WTC11 (cell line): ENCODE measurements around the gene ZNF205. TPM values are rescaled to one million over a fixed set of nuclear protein-coding genes. Genes with fewer than 3 reads are reported as not detected.

Source experiments
- ATAC-seq: fragments of 200-7000 bp; cut with Tn5 transposase; 2 replicates; pipeline ENCODE4 v1.10.0; 2021; ENCODE audit warnings: mild to moderate bottlenecking, moderate library complexity
- CTCF ChIA-PET: fragments of 300-600 bp; sonication (Branson Sonifier 250); formaldehyde crosslinking; loops from one replicate; lab custom pipeline; 2021; ENCODE audit warnings: antibody characterized with exemption; lab: Charles Lee
- POLR2A ChIA-PET: fragments of 350-600 bp; sonication (Branson Sonifier 250); formaldehyde crosslinking; loops from one replicate; lab custom pipeline; 2021; ENCODE audit warnings: antibody characterized with exemption; lab: Charles Lee
- DNase-seq: peaks from one replicate; pipeline ENCODE4 v3.0.0; 2021; ENCODE audit warnings: low spot score
- H3K27ac Mint-ChIP-seq: 2 replicates; pipeline ENCODE4 v1.8.0; 2021; ENCODE audit warnings: mixed read lengths
- H3K27me3 Mint-ChIP-seq: 2 replicates; pipeline ENCODE4 v1.8.0; 2021; ENCODE audit warnings: low read depth, mild to moderate bottlenecking, moderate library complexity, mixed read lengths
- H3K36me3 Mint-ChIP-seq: 2 replicates; pipeline ENCODE4 v1.8.0; 2021; ENCODE audit warnings: mixed read lengths
- H3K4me1 Mint-ChIP-seq: 2 replicates; pipeline ENCODE4 v1.8.0; 2022; ENCODE audit warnings: mixed read lengths
- H3K4me3 Mint-ChIP-seq: 2 replicates; pipeline ENCODE4 v1.8.0; 2021; ENCODE audit warnings: mild to moderate bottlenecking, moderate library complexity, mixed read lengths
- H3K9me3 Mint-ChIP-seq: 2 replicates; pipeline ENCODE4 v1.8.0; 2021; ENCODE audit warnings: mixed read lengths
- CREB1 ChIP-seq: sonication (generic); formaldehyde crosslinking; IDR thresholded peaks from 2 replicates; pipeline ENCODE4 v1.8.0; 2023; ENCODE audit warnings: mild to moderate bottlenecking, missing genetic modification reagents
- GABPB1 ChIP-seq: sonication (generic); formaldehyde crosslinking; IDR thresholded peaks from 2 replicates; pipeline ENCODE4 v1.8.1; 2023; ENCODE audit warnings: mild to moderate bottlenecking, missing genetic modification reagents
- JAZF1 ChIP-seq: fragments of 250-450 bp; sonication (Bioruptor Pico); IDR thresholded peaks from 2 replicates; pipeline ENCODE4 v1.9.0; 2021; ENCODE audit warnings: moderate library complexity, mild to moderate bottlenecking, inconsistent platforms
- KAT7 ChIP-seq: sonication (generic); formaldehyde crosslinking; IDR thresholded peaks from 2 replicates; pipeline ENCODE4 v1.8.1; 2023; ENCODE audit warnings: missing genetic modification reagents, mild to moderate bottlenecking, borderline replicate concordance
- TEAD1 ChIP-seq: sonication (generic); formaldehyde crosslinking; IDR thresholded peaks from 2 replicates; pipeline ENCODE4 v1.8.0; 2022; ENCODE audit warnings: mild to moderate bottlenecking, missing genetic modification reagents
- ZNF317 ChIP-seq: sonication (generic); formaldehyde crosslinking; IDR thresholded peaks from 2 replicates; pipeline ENCODE4 v1.8.1; 2023; ENCODE audit warnings: low read depth, mild to moderate bottlenecking, moderate library complexity, missing genetic modification reagents, borderline replicate concordance
- ZNF423 ChIP-seq: fragments of 250-450 bp; sonication (Bioruptor Pico); IDR thresholded peaks from 2 replicates; pipeline ENCODE4 v2.1.2; 2022; ENCODE audit warnings: mild to moderate bottlenecking, moderate library complexity
- total RNA-seq: library from RNA; stranded (reverse); gene quantifications from 3 replicates; pipeline ENCODE4 v1.2.3, GENCODE V29; 2021
- TF ChIP-seq, protein P1 (sequence below): sonication (generic); formaldehyde crosslinking; IDR thresholded peaks from 2 replicates; pipeline ENCODE4 v1.8.0; 2022; ENCODE audit warnings: mild to moderate bottlenecking, missing genetic modification reagents
- TF ChIP-seq, protein P2 (sequence below): sonication (generic); formaldehyde crosslinking; IDR thresholded peaks from 2 replicates; pipeline ENCODE4 v1.8.0; 2022; ENCODE audit warnings: missing genetic modification reagents
- TF ChIP-seq, protein P3 (sequence below): sonication (generic); formaldehyde crosslinking; IDR thresholded peaks from 2 replicates; pipeline ENCODE4 v1.8.0; 2022; ENCODE audit warnings: mild to moderate bottlenecking, missing genetic modification reagents
- TF ChIP-seq, protein P4 (sequence below): fragments of 250-450 bp; sonication (Bioruptor Pico); IDR thresholded peaks from 2 replicates; pipeline ENCODE4 v1.9.0; 2021; ENCODE audit warnings: mild to moderate bottlenecking, borderline replicate concordance
- TF ChIP-seq, protein P5 (sequence below): sonication (generic); formaldehyde crosslinking; IDR thresholded peaks from 2 replicates; pipeline ENCODE4 v1.8.1; 2022; ENCODE audit warnings: mild to moderate bottlenecking, missing genetic modification reagents, moderate library complexity, borderline replicate concordance
- TF ChIP-seq, protein P6 (sequence below): sonication (generic); formaldehyde crosslinking; IDR thresholded peaks from 2 replicates; pipeline ENCODE4 v1.8.1; 2023; ENCODE audit warnings: mild to moderate bottlenecking, missing genetic modification reagents, borderline replicate concordance

ZNF205 gene
- total RNA-seq, 1 experiment from 2014 or later: 22.7 TPM

DNA sequence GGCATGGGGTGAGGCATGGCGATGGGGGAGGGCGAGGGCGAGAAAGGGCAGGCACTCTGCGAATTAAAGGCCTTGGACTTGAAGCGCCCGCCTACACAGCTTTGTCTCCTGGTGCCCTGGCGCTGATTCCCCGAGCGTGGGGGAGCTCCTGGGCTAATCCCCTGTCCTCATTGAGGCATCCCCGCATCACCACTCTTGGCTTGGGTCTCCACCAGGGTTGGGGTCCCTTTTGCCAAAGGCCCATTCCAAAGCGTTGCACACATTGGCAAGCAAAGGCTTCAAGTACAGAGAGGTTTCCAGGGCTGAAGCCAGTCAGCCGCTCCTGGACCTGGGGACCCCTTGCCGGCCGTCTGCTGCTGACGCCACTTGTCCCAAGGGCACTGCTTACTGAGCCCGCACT is 8.0 kb downstream of the ZNF205 start (continued):
- TF ChIP-seq, protein P1, sequence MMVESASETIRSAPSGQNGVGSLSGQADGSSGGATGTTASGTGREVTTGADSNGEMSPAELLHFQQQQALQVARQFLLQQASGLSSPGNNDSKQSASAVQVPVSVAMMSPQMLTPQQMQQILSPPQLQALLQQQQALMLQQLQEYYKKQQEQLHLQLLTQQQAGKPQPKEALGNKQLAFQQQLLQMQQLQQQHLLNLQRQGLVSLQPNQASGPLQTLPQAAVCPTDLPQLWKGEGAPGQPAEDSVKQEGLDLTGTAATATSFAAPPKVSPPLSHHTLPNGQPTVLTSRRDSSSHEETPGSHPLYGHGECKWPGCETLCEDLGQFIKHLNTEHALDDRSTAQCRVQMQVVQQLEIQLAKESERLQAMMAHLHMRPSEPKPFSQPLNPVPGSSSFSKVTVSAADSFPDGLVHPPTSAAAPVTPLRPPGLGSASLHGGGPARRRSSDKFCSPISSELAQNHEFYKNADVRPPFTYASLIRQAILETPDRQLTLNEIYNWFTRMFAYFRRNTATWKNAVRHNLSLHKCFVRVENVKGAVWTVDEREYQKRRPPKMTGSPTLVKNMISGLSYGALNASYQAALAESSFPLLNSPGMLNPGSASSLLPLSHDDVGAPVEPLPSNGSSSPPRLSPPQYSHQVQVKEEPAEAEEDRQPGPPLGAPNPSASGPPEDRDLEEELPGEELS (CRISPR knock-in tag): no peak
- TF ChIP-seq TEAD1 (CRISPR knock-in tag) (no peak), GABPB1 (CRISPR knock-in tag) (no peak), ZNF423 (CRISPR knock-in tag) (no peak), CREB1 (CRISPR knock-in tag) (no peak)
- TF ChIP-seq, protein P2, sequence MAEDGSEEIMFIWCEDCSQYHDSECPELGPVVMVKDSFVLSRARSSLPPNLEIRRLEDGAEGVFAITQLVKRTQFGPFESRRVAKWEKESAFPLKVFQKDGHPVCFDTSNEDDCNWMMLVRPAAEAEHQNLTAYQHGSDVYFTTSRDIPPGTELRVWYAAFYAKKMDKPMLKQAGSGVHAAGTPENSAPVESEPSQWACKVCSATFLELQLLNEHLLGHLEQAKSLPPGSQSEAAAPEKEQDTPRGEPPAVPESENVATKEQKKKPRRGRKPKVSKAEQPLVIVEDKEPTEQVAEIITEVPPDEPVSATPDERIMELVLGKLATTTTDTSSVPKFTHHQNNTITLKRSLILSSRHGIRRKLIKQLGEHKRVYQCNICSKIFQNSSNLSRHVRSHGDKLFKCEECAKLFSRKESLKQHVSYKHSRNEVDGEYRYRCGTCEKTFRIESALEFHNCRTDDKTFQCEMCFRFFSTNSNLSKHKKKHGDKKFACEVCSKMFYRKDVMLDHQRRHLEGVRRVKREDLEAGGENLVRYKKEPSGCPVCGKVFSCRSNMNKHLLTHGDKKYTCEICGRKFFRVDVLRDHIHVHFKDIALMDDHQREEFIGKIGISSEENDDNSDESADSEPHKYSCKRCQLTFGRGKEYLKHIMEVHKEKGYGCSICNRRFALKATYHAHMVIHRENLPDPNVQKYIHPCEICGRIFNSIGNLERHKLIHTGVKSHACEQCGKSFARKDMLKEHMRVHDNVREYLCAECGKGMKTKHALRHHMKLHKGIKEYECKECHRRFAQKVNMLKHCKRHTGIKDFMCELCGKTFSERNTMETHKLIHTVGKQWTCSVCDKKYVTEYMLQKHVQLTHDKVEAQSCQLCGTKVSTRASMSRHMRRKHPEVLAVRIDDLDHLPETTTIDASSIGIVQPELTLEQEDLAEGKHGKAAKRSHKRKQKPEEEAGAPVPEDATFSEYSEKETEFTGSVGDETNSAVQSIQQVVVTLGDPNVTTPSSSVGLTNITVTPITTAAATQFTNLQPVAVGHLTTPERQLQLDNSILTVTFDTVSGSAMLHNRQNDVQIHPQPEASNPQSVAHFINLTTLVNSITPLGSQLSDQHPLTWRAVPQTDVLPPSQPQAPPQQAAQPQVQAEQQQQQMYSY (CRISPR knock-in tag): no peak

DNA sequence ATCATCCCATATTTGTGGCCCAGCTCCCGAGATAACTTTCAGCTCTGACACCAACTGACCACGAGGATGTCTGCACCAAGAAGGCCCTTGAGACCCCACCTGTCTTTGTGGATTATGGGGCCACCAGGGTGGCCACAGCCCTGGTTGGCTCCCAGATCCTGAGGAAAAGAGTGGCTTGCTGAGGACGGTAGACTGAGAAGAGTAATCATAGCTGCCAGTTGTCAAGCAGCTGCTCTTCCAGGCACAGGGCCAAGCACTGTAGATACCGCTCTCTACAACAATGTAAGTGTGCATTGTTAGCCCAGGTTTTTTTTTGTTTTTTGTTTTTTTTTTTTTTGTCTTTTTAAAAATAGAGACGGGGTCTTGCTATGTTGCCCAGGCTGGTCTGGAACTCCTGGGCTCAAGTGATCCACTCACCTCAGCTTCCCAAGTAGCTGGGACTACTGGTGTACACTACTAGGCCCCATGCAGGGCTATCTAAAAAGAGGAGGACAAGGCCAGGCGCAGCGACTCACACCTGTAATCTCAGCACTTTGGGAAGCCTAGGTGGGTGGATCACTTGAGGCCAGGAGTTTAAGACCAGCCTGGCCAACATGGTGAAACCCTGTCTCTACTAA is 9.6 kb downstream of the ZNF205 start:
- no peak overlapping the region; the same call in 1 of the 2 replicates for H3K4me3 Mint-ChIP-seq
- no peak overlapping the region for H3K27ac Mint-ChIP-seq
- ChIA-PET CTCF (interaction anchor here (0.8 to 4.7 kb wide), 8 partner anchors 8 to 88 kb away, joined by 3 to 23 read pairs (median 6); no protein-coding TSS in a partner anchor), POLR2A (interaction anchor here (0.6 to 1.4 kb wide), 2 partner anchors 24 to 754 kb away, joined by 4 to 6 read pairs; no protein-coding TSS in a partner anchor)
- H3K9me3 Mint-ChIP-seq: no peaks in the 10 kb centered on the region
- DNase-seq (no peak), ATAC-seq (no peak)
- no peaks in the 10 kb centered on the region for H3K27me3 Mint-ChIP-seq
- H3K4me1 Mint-ChIP-seq: peaks cover 22% of the 10 kb centered on the region
- peaks cover 16% of the 10 kb centered on the region for H3K36me3 Mint-ChIP-seq
- TF ChIP-seq, protein P3, sequence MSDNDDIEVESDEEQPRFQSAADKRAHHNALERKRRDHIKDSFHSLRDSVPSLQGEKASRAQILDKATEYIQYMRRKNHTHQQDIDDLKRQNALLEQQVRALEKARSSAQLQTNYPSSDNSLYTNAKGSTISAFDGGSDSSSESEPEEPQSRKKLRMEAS (CRISPR knock-in tag): no peak
- TF ChIP-seq, protein P4, sequence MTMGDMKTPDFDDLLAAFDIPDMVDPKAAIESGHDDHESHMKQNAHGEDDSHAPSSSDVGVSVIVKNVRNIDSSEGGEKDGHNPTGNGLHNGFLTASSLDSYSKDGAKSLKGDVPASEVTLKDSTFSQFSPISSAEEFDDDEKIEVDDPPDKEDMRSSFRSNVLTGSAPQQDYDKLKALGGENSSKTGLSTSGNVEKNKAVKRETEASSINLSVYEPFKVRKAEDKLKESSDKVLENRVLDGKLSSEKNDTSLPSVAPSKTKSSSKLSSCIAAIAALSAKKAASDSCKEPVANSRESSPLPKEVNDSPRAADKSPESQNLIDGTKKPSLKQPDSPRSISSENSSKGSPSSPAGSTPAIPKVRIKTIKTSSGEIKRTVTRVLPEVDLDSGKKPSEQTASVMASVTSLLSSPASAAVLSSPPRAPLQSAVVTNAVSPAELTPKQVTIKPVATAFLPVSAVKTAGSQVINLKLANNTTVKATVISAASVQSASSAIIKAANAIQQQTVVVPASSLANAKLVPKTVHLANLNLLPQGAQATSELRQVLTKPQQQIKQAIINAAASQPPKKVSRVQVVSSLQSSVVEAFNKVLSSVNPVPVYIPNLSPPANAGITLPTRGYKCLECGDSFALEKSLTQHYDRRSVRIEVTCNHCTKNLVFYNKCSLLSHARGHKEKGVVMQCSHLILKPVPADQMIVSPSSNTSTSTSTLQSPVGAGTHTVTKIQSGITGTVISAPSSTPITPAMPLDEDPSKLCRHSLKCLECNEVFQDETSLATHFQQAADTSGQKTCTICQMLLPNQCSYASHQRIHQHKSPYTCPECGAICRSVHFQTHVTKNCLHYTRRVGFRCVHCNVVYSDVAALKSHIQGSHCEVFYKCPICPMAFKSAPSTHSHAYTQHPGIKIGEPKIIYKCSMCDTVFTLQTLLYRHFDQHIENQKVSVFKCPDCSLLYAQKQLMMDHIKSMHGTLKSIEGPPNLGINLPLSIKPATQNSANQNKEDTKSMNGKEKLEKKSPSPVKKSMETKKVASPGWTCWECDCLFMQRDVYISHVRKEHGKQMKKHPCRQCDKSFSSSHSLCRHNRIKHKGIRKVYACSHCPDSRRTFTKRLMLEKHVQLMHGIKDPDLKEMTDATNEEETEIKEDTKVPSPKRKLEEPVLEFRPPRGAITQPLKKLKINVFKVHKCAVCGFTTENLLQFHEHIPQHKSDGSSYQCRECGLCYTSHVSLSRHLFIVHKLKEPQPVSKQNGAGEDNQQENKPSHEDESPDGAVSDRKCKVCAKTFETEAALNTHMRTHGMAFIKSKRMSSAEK (CRISPR knock-in tag): no peak
- TF ChIP-seq, protein P5, sequence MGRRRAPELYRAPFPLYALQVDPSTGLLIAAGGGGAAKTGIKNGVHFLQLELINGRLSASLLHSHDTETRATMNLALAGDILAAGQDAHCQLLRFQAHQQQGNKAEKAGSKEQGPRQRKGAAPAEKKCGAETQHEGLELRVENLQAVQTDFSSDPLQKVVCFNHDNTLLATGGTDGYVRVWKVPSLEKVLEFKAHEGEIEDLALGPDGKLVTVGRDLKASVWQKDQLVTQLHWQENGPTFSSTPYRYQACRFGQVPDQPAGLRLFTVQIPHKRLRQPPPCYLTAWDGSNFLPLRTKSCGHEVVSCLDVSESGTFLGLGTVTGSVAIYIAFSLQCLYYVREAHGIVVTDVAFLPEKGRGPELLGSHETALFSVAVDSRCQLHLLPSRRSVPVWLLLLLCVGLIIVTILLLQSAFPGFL (CRISPR knock-in tag): no peak
- TF ChIP-seq ZNF317 (CRISPR knock-in tag) (no peak), JAZF1 (CRISPR knock-in tag) (no peak), KAT7 (no peak)
- TF ChIP-seq, protein P2 (CRISPR knock-in tag): no peak
- TF ChIP-seq, protein P6, sequence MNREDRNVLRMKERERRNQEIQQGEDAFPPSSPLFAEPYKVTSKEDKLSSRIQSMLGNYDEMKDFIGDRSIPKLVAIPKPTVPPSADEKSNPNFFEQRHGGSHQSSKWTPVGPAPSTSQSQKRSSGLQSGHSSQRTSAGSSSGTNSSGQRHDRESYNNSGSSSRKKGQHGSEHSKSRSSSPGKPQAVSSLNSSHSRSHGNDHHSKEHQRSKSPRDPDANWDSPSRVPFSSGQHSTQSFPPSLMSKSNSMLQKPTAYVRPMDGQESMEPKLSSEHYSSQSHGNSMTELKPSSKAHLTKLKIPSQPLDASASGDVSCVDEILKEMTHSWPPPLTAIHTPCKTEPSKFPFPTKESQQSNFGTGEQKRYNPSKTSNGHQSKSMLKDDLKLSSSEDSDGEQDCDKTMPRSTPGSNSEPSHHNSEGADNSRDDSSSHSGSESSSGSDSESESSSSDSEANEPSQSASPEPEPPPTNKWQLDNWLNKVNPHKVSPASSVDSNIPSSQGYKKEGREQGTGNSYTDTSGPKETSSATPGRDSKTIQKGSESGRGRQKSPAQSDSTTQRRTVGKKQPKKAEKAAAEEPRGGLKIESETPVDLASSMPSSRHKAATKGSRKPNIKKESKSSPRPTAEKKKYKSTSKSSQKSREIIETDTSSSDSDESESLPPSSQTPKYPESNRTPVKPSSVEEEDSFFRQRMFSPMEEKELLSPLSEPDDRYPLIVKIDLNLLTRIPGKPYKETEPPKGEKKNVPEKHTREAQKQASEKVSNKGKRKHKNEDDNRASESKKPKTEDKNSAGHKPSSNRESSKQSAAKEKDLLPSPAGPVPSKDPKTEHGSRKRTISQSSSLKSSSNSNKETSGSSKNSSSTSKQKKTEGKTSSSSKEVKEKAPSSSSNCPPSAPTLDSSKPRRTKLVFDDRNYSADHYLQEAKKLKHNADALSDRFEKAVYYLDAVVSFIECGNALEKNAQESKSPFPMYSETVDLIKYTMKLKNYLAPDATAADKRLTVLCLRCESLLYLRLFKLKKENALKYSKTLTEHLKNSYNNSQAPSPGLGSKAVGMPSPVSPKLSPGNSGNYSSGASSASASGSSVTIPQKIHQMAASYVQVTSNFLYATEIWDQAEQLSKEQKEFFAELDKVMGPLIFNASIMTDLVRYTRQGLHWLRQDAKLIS: no peak
